GM21447 (cell line): Measurements from ENCODE around the gene PTPN4.
"Not testable (repeated sequence)": the region's sequence is repeated elsewhere in the genome, so short reads cannot be mapped to it uniquely, and the experiment has no call there.

Source experiments
- ATAC-seq: cut with Tn5 transposase; IDR thresholded peaks from one replicate; pipeline ENCODE4 v1.9.1; 2021; ENCODE audit not compliant: unreplicated experiment

Gene PTPN4

GRCh38 chr2:119939915-119940314, 180.2 kb downstream of the PTPN4 start:
- ATAC-seq = no peak

GRCh38 chr2:119940856-119941255, 181.1 kb downstream of the PTPN4 start:
- no peak for ATAC-seq

- no peak for ATAC-seq
Measured at GRCh38 chr2:119941388-119941787, 181.7 kb downstream of the PTPN4 start.

DNA sequence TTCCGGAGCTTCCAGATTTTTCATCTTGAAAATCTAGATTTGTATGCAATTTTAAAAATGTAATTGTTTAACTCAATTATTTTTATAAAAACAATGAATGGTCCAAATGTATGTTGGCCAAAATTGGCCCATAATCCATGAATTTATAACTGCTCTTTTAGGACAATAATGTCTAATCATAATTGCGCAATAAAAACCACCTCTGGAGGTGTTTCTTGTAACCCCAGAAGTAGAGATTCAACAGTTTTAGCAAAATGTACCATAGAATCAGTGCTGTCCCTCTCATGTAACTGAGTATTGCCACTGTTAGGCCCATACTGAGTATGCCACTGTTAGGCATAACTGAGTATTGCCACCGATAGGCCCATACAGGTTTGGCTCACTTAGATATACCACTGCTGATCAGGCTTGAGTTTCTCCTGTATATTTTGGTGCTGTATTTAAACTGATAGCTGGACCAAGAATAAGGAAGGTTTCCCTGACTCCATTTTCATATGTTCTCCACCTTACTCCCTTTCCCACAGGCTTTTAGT, 182.3 kb downstream of the PTPN4 start:
- ATAC-seq = no peak

- ATAC-seq = no peak
Measured at GRCh38 chr2:119943058-119943457, 183.3 kb downstream of the PTPN4 start.

GRCh38 chr2:119947535-119947934, 187.8 kb downstream of the PTPN4 start:
- ATAC-seq = no peak

DNA sequence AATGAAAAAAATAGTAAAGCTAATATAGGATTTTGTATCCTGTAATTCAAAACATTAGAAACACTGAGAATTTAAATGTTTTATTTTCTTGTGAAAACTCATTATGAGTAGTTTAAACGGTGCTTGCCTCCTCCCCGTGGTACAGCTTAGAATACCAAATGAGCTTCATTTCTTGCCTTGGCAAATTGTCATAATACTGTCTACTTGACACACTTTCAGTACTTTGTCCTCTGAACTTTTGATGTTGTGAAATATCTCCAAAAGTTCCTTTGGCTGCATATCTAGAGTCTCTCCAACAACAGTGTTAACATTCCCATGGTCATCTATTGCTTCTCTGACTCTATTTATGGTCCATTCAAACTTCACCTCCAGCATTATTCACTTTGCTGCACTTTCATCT, 191.2 kb downstream of the PTPN4 start:
- ATAC-seq = no peak

DNA sequence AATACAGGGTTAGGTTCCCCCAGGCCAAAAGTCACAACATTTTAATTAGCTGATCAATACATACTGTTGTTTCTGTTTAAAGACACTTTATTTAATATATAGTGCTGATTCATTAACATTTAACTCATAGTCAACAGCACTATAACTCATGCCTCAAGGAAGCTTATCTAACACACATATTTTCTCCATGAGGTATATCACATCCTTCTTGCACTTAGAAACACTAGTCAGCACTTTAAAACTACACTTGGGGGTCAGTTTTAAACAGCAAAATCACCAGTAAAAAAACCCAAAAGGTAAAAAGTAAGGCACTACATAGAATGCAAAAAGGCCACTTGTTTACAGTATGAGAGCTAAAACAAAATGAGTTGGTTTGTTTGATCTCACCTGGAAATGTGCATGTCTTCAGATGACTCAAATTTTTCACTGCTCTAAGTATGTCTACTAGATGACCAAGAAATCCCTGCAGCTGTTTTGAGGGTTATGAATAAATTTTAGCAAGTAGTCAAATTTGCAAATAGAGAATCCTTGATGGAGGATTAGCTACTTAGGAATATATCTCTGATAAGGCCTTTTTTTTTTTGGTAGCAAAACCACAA, 199.0 kb downstream of the PTPN4 start:
- no peak for ATAC-seq

GRCh38 chr2:119960821-119961220, 201.1 kb downstream of the PTPN4 start:
- no peak for ATAC-seq

- no peak for ATAC-seq
Measured at GRCh38 chr2:119981896-119982295, 222.2 kb downstream of the PTPN4 start.

GRCh38 chr2:119982506-119982905, 222.8 kb downstream of the PTPN4 start:
- no peak for ATAC-seq

DNA sequence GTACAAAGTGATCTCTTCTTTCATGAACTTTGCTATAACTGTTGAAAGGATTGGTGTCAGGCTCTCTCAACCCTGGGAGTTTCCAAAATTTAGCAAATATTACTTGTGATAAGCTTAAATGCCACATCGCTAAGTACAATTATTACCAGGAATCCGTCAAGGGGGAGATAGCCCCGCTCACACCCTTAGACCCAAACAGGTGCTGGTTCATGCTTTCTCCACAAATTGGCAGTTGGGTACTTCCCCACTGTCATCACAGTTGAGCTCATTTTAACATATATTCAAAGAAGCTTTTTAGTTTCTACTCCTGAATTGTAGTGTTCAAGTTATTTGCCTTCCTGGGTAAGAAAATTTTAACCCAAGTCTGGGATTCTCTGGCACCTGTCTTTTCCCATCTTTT, 223.4 kb downstream of the PTPN4 start:
- no peak for ATAC-seq

DNA sequence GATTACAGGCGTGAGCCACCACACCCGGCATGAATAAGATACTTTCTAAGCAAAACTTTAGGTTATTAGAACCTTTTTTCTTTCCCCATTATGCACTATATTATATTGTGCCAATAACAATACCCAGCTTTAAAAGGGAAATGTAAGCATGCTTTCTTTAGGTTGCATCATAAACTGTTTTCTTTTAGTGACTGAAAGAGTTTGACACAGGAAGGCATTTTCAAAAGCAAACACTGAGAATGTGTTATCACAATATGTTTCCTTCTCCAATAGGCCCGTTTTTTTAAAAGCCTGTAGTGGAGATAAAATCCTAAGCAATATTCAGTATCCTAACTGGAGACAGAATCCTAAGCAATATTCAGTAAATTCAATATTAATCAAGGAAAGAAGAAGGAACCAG, 236.4 kb downstream of the PTPN4 start:
- ATAC-seq = no peak

GRCh38 chr2:119996896-119997891, 237.5 kb downstream of the PTPN4 start:
- ATAC-seq = not testable (repeated sequence)

DNA sequence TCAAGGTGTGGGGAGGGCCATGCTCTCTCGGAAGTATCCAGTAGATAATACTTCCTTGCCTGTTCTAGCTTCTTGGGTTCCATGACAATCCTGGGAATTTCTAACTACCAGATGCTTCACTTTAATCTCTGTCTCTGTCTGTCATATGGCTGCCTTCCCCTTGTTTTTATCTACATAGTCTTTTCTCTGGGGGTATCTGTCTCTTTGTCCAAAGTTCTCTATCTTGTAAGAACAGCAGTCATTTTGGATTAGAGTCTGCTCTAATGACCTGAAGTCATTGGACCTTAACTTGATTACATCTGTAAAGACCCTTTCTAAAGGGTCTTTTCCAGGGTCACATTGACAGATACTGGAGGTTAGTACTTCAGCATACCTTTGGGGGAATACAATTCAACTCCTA, 241.7 kb downstream of the PTPN4 start:
- no peak for ATAC-seq

GRCh38 chr2:120004254-120004653, 244.5 kb downstream of the PTPN4 start:
- ATAC-seq = no peak

GRCh38 chr2:120005834-120006521, 246.3 kb downstream of the PTPN4 start:
- ATAC-seq = peak; percentile 92

DNA sequence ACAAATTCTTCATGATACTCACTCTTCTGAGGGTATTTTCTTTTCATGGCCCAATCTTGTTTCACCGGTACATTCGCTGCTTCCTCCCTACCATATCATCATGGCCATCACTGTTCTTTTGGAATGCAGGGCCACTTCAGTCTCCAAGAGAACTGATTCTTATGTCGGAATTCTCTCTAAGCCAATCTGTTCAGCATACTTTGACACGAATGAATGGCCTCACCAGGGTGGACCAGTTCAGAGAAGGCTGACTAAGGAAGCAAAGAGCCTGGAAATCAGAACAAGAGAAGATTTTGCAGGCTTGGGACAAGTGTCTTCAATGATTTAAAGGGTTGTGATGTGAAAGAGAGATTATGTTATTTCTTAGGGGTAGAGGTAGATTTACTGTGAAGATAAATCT, 248.1 kb downstream of the PTPN4 start:
- ATAC-seq = no peak

DNA sequence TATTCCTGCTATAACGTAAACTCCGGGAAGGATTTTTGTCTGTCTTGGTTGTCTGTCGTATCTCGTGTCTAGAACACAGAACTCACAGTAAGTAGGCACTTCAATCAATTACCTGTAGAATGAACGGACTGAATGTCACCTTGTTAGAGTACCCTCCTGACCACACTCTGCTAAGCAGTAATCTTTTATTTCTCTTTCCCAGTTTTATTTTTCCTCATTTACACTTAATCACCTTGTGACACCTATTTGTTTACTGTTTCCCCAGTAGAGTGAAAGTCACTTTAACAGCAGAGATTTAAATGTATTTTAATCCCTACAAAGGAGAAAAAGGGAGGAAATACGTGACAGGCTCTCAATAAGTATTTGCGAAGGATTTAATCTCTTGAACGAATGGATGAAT, 252.6 kb downstream of the PTPN4 start:
- ATAC-seq = no peak

DNA sequence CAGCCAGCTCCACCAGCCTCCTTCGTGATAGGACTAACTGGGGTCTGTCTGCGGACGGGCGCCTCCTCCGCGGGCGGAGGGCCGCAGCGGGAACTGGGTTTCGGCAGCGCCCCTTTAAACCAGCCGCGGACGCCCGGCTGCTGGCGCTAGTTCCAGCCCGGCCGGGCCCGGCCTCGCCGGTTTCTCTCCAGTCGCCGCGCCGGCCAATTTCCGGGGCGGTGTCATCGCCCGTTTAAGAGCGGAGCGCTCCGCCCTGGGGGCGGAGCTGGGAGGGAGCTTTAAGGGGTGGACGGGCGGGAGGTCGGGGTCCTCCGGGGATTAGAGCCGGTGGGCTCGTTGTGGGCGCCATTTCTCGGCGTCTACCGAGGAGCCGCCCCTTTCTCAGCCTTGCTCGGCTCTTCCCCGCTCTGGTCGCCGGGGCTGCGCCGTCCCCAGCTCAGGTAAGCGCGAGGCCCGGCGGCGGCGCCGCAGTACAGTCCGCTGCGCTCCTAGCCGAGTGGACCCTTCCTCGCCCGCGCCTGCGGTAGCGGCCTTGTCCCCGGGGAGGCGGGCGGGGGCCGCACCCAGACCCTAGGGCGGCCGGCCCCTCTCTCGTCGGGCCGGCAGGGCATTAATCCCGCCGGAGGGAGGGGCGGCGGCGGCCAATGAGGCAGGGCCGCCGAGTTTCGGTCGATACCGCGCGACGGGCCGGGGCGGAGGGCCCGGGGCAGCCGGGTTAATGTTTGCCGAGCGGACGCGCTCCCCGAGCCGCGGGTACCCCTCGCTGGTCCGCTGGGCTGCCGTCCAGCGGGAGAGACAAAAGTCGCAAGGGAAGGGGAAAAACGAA, 253.3 kb downstream of the PTPN4 start, which contains the start of gene EPB41L5:
Gene EPB41L5 (plus strand): TSS at position 307 of the 826 bp plus-strand sequence. CDS start 6,008 bp downstream, outside the sequence.
- peak; percentile 95 for ATAC-seq
